ENCODE measurements around the gene FARP2.
"Not testable (repeated sequence)": the region's sequence is repeated elsewhere in the genome, so short reads cannot be mapped to it uniquely, and the experiment has no call there.

FARP2 gene

DNA sequence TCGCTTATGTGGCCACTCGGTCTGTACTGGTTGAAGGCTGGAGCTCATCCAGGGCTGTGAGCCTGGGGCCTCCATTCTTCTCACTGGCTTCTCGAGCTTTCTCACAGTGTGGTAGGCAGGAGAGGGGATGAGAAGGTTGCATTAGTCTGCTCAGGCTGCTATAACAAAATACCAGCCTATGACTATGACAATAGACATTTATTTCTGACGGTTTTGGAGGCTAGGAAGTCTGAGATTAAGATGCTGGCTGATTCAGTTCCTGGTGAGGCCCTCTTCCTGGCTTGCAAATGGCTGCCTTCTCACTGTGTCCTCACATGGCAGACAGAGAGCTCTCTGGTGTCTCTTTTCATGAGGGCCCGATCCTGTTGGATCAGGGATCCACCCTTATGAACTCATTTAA is 158.5 kb downstream of the FARP2 start:
- no peak for DNase-seq (ENCODE audit: low read depth, low spot score)
- TF ChIP-seq, protein P1, sequence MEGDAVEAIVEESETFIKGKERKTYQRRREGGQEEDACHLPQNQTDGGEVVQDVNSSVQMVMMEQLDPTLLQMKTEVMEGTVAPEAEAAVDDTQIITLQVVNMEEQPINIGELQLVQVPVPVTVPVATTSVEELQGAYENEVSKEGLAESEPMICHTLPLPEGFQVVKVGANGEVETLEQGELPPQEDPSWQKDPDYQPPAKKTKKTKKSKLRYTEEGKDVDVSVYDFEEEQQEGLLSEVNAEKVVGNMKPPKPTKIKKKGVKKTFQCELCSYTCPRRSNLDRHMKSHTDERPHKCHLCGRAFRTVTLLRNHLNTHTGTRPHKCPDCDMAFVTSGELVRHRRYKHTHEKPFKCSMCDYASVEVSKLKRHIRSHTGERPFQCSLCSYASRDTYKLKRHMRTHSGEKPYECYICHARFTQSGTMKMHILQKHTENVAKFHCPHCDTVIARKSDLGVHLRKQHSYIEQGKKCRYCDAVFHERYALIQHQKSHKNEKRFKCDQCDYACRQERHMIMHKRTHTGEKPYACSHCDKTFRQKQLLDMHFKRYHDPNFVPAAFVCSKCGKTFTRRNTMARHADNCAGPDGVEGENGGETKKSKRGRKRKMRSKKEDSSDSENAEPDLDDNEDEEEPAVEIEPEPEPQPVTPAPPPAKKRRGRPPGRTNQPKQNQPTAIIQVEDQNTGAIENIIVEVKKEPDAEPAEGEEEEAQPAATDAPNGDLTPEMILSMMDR (IDR thresholded peaks at IDR 0.05; ENCODE audit: low read depth, low read length): no peak
- in situ Hi-C loops (cut with HindIII; ENCODE audit: low sequenced_read_pairs): no loop called here
- H3K4me3 ChIP-seq (ENCODE audit: low read depth, low read length): no peak overlapping the region

- TF ChIP-seq, protein P1 (IDR thresholded peaks at IDR 0.05; ENCODE audit: low read depth, low read length): no peak
- no peak overlapping the region for H3K4me3 ChIP-seq (ENCODE audit: low read depth, low read length)
- DNase-seq (ENCODE audit: low read depth, low spot score): no peak
- in situ Hi-C loops (cut with HindIII; ENCODE audit: low sequenced_read_pairs): no loop called here
Measured at GRCh38 chr2:241514986-241515737, 159.1 kb downstream of the FARP2 start.

DNA sequence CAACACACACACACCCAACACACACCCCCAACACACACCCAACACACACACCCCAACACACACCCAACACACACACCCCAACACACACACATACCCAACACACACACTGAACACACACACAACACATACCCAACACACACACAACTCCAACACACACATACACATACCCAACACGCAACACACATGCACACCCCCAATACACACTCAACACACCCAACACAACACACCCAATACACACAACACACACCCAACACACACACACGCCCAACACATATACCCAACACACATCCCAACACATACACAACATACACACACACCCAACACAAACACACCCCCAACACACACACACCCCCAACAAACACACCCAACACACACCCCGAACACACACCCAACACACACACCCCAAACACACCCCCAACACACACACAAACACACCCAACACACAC is 160.5 kb downstream of the FARP2 start:
- TF ChIP-seq, protein P1 (IDR thresholded peaks at IDR 0.05; ENCODE audit: low read depth, low read length): no peak
- in situ Hi-C loops (cut with HindIII; ENCODE audit: low sequenced_read_pairs): no loop called here
- no peak for DNase-seq (ENCODE audit: low read depth, low spot score)
- no peak overlapping the region for H3K4me3 ChIP-seq (ENCODE audit: low read depth, low read length)

GRCh38 chr2:241517297-241517696 is 161.2 kb downstream of the FARP2 start:
- TF ChIP-seq, protein P1 (IDR thresholded peaks at IDR 0.05; ENCODE audit: low read depth, low read length): no peak
- no peak overlapping the region for H3K4me3 ChIP-seq (ENCODE audit: low read depth, low read length)
- DNase-seq (ENCODE audit: low read depth, low spot score): no peak
- in situ Hi-C loops (cut with HindIII; ENCODE audit: low sequenced_read_pairs): no loop called here

GRCh38 chr2:241519669-241520068 is 163.6 kb downstream of the FARP2 start:
- H3K4me3 ChIP-seq (ENCODE audit: low read depth, low read length): no peak overlapping the region
- in situ Hi-C loops (cut with HindIII; ENCODE audit: low sequenced_read_pairs): no loop called here
- DNase-seq (ENCODE audit: low read depth, low spot score): no peak
- TF ChIP-seq, protein P1 (IDR thresholded peaks at IDR 0.05; ENCODE audit: low read depth, low read length): no peak

DNA sequence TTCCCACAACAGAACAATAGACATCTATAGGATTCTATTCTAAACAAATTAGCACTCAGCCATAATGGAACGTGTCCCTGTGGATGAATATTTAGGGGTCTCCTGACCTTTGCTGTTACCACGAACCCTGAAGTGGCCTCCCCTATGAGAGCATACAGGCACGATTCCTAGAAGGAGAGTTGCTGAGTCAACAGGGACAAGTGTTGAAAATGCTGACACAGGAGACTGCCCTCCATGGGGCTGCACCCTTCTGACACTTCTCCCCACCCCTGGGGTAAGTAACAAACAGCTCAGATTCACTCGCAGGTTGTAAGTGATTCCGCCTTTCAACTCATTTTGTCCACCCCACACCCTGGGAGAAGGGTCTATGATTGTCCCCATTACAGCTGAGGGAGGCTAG is 166.4 kb downstream of the FARP2 start:
- in situ Hi-C loops (cut with HindIII; ENCODE audit: low sequenced_read_pairs): no loop called here
- no peak for DNase-seq (ENCODE audit: low read depth, low spot score)
- no peak overlapping the region for H3K4me3 ChIP-seq (ENCODE audit: low read depth, low read length)
- TF ChIP-seq, protein P1 (IDR thresholded peaks at IDR 0.05; ENCODE audit: low read depth, low read length): no peak

DNA sequence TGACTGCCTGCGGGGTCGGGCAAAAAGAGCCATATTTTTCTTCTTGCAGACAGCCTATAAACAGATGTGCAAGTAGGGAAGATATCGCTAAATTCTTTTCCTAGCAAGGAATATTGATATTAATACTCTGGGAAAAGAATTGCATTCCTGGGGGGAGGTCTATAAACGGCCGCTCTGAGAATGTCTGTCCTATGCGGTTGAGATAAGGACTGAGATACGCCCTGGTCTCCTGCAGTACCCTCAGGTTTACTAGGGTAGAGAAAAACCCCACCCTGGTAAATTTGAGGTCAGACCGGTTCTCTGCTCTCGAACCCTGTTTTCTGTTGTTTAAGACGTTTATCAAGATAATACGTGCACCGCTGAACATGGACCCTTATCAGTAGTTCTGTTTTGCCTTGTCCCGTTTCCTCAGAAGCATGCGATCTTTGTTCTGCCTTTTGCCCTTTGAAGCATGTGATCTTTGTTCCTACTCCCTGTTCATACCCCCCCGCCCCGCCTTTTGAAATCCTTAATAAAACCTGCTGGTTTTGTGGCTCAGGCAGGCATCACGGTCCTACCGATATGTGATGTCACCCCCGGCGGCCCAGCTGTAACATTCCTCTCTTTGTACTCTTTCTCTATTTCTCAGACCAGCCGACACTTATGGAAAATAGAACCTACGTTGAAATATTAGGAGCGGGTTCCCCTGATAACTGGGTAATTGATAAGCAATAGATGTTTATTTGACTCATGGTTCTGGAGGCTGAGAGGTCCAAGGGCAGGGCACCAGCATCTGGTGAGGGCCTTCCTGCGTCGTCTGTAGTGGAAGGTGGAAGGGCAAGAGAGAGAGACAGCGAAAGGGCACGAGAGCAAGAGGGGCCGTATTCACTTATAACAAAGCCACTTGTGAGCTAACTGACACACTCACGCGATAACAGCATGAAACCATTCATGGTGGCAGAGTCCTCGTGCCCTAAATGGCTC is 170.0 kb downstream of the FARP2 start:
- H3K4me3 ChIP-seq (ENCODE audit: low read depth, low read length); DNase-seq (ENCODE audit: low read depth, low spot score); in situ Hi-C loops (cut with HindIII; ENCODE audit: low sequenced_read_pairs): not testable (repeated sequence)

Measured in astrocyte of the spinal cord (primary cell).